ENCODE results near the gene TCF23. TPM values are rescaled to one million over a fixed set of nuclear protein-coding genes. Genes with fewer than 3 reads are reported as not detected.

TCF23 gene
- total and polyA plus RNA-seq, 2 of the 8 experiments (the other 6 are each of a cell fraction or from before 2014, with no cell fraction given): 0.02 TPM; not detected in 1

- Histone ChIP-seq H3K79me2 (ENCODE audit: control insufficient read depth in 1 of 2, insufficient read depth in 2 of 2, low read length in 2 of 2) (no peaks in the 10 kb centered on the region), H2BK120ac (replicated peaks; ENCODE audit: low read depth, low read length) (no peak overlapping the region), H4K5ac (ENCODE audit: insufficient read length, low read depth, low read length) (no peak overlapping the region), H3K4me1 (replicated peaks in 1 of 4; ENCODE audit: control insufficient read depth in 3 of 4, insufficient read depth in 4 of 4, low read length in 3 of 4) (no peaks in the 10 kb centered on the region), H3K56ac (replicated peaks; ENCODE audit: insufficient read length, low read depth, low read length) (no peak overlapping the region), H2BK5ac (ENCODE audit: low read depth, low read length) (no peak overlapping the region), H3K9me3 (ENCODE audit: insufficient read depth in 2 of 2, low read depth in 1 of 2, low read length in 1 of 2) (no peaks in the 10 kb centered on the region), H3K4me3 (ENCODE audit: extremely low read depth in 1 of 4, insufficient read depth in 2 of 4, low read depth in 3 of 4, low read length in 4 of 4) (no peak overlapping the region), H2BK20ac (ENCODE audit: low read length) (no peak overlapping the region), H3K27ac (ENCODE audit: low read depth, low read length) (no peak overlapping the region), H3K23me2 (ENCODE audit: low read depth, low read length) (no peaks in the 10 kb centered on the region), H2AK5ac (ENCODE audit: low read depth, low read length) (no peak overlapping the region), H3K36me3 (ENCODE audit: control insufficient read depth in 2 of 4, insufficient read depth in 4 of 4, low read length in 3 of 4) (no peaks in the 10 kb centered on the region), H3K9ac (replicated peaks in 1 of 4; ENCODE audit: extremely low read depth in 1 of 4, low read depth in 3 of 4, low read length in 3 of 4) (no peak overlapping the region), H4K91ac (replicated peaks; ENCODE audit: insufficient read length, low read length) (no peak overlapping the region), H2AFZ (ENCODE audit: low read length) (no peak overlapping the region), H3K4me2 (ENCODE audit: insufficient read depth in 1 of 2, low read depth in 2 of 2, low read length in 2 of 2) (no peak overlapping the region), H4K20me1 (replicated peaks in 1 of 2; ENCODE audit: control insufficient read depth in 1 of 2, insufficient read depth in 2 of 2, low read length in 2 of 2) (no peaks in the 10 kb centered on the region), H3K27me3 (replicated peaks in 1 of 4; ENCODE audit: control insufficient read depth in 3 of 4, extremely low read depth in 1 of 4, insufficient read depth in 3 of 4, low read length in 3 of 4) (no peaks in the 10 kb centered on the region), H3K18ac (ENCODE audit: extremely low read depth, low read length) (no peak overlapping the region), H3K4ac (replicated peaks; ENCODE audit: insufficient read length, low read depth, low read length) (no peak overlapping the region), H2BK15ac (ENCODE audit: low read length) (no peak overlapping the region), H2BK12ac (ENCODE audit: low read depth, low read length) (no peak overlapping the region), H3K23ac (ENCODE audit: insufficient read length) (no peak overlapping the region), H4K8ac (ENCODE audit: extremely low read depth, insufficient read depth, low read length) (no peak overlapping the region), H3K14ac (ENCODE audit: insufficient read length) (no peak overlapping the region), H3K79me1 (ENCODE audit: low read depth, low read length) (no peaks in the 10 kb centered on the region)
- POLR2A ChIA-PET (ENCODE audit: partially characterized antibody): no interaction called here
- 94% methylated on average over 1 of the region's 1 CpG; no CpG with 5 or more reads in 1 of the 2 experiments for whole genome bisulfite sequencing, 2 experiments (ENCODE audit: extremely low coverage in 1 of 2, insufficient coverage in 1 of 2, insufficient read length in 1 of 2, insufficient replicate concordance in 2 of 2, low coverage in 1 of 2, low lambda C conversion rate in 2 of 2, missing lambda C conversion rate in 1 of 2)
- FAIRE-seq: no peak
- CTCF ChIA-PET (ENCODE audit: partially characterized antibody): interaction anchor here (1.9 kb wide), 1 partner anchor 49 kb away, joined by 5 read pairs; no protein-coding TSS in a partner anchor
- DNase-seq (ENCODE audit: low read depth in 1 of 2, low spot score in 2 of 2): no peak
- TF ChIP-seq SRF (IDR thresholded peaks at IDR 0.05; ENCODE audit: low read depth, low read length): no peak
Measured at GRCh38 chr2:27143285-27143684, 5.5 kb upstream of the TCF23 start.
